Neural progenitor cell (in vitro differentiated cells): Measurements from ENCODE around the gene GOLGA1. TPM values are rescaled to one million over a fixed set of nuclear protein-coding genes. Genes with fewer than 3 reads are reported as not detected.

Experiments
- DNase-seq: peaks from one replicate; pipeline ENCODE4 v3.0.0-alpha.2; 2016; ENCODE audit warnings: low spot score
- H2AFZ ChIP-seq: fragments of 200-600 bp; sonication (generic); replicated peaks from 2 replicates; pipeline ENCODE4 v1.6.1; 2016; ENCODE audit warnings: antibody characterized with exemption
- H3F3A ChIP-seq: fragments of 200-600 bp; sonication (generic); 2 replicates; pipeline ENCODE4 v1.6.1; 2016; ENCODE audit warnings: antibody characterized with exemption, low read depth
- H3K27ac ChIP-seq: fragments of 200-600 bp; sonication (generic); 2 replicates; pipeline ENCODE4 v1.5.1; 2016; ENCODE audit warnings: mild to moderate bottlenecking
- H3K27me3 ChIP-seq: fragments of 200-600 bp; sonication (generic); 2 replicates; pipeline ENCODE4 v1.6.1; 2016; ENCODE audit warnings: mild to moderate bottlenecking, moderate library complexity
- H3K36me3 ChIP-seq: fragments of 200-600 bp; sonication (generic); 2 replicates; pipeline ENCODE4 v1.5.1; 2016
- H3K4me1 ChIP-seq: fragments of 200-600 bp; sonication (generic); 2 replicates; pipeline ENCODE4 v1.6.1; 2016; ENCODE audit warnings: mixed run types
- H3K4me2 ChIP-seq: fragments of 200-600 bp; sonication (generic); 2 replicates; pipeline ENCODE4 v1.6.1; 2016
- H3K4me3 ChIP-seq: fragments of 200-600 bp; sonication (generic); 2 replicates; pipeline ENCODE4 v1.5.1; 2016
- H3K79me2 ChIP-seq: fragments of 200-600 bp; sonication (generic); 2 replicates; pipeline ENCODE4 v1.6.1; 2016; ENCODE audit warnings: low read depth
- H3K9ac ChIP-seq: fragments of 200-600 bp; sonication (generic); 2 replicates; pipeline ENCODE4 v1.6.1; 2016
- H3K9me3 ChIP-seq: fragments of 200-600 bp; sonication (generic); 2 replicates; pipeline ENCODE4 v1.5.1; 2016; ENCODE audit warnings: low read depth
- H4K20me1 ChIP-seq: fragments of 200-600 bp; sonication (generic); 2 replicates; pipeline ENCODE4 v1.6.1; 2016; ENCODE audit warnings: low read depth
- H3K27ac Mint-ChIP-seq: 3 replicates; pipeline ENCODE4 v1.8.0; 2021; ENCODE audit warnings: mixed read lengths
- H3K27me3 Mint-ChIP-seq: 2 replicates; pipeline ENCODE4 v1.8.0; 2022; ENCODE audit warnings: low read depth, mild to moderate bottlenecking, inconsistent platforms, moderate library complexity, mixed read lengths; ENCODE audit not compliant: insufficient read depth
- H3K36me3 Mint-ChIP-seq: 3 replicates; pipeline ENCODE4 v1.8.0; 2021; ENCODE audit warnings: mixed read lengths
- H3K4me1 Mint-ChIP-seq: 3 replicates; pipeline ENCODE4 v1.8.0; 2021; ENCODE audit warnings: mixed read lengths
- H3K4me3 Mint-ChIP-seq: 3 replicates; pipeline ENCODE4 v1.8.0; 2021; ENCODE audit warnings: mild to moderate bottlenecking, moderate library complexity, mixed read lengths
- H3K9me3 Mint-ChIP-seq: 3 replicates; pipeline ENCODE4 v1.8.0; 2020; ENCODE audit warnings: mixed read lengths
- EZH2 ChIP-seq: fragments of 200-600 bp; sonication (generic); IDR thresholded peaks from 2 replicates; pipeline ENCODE4 v1.6.1; 2017; ENCODE audit warnings: antibody characterized with exemption, mild to moderate bottlenecking, moderate library complexity
- EZH2phosphoT487 ChIP-seq: fragments of 200-600 bp; sonication (generic); IDR thresholded peaks from 2 replicates; pipeline ENCODE4 v1.6.1; 2017; ENCODE audit warnings: antibody characterized with exemption
- total RNA-seq: library from RNA; depleted of rRNA; stranded (reverse); fragments of >200 nt; gene quantifications from 2 replicates; pipeline ENCODE4 v1.2.3, GENCODE V29; 2015; ENCODE audit warnings: low replicate concordance
- TF ChIP-seq, protein P1 (sequence below): fragments of 200-600 bp; sonication (generic); IDR thresholded peaks from 2 replicates; pipeline ENCODE4 v1.5.1; 2017; ENCODE audit warnings: antibody characterized with exemption, mild to moderate bottlenecking

Gene GOLGA1
- total RNA-seq, 1 donor from 2014 or later: 17.8 TPM

DNA sequence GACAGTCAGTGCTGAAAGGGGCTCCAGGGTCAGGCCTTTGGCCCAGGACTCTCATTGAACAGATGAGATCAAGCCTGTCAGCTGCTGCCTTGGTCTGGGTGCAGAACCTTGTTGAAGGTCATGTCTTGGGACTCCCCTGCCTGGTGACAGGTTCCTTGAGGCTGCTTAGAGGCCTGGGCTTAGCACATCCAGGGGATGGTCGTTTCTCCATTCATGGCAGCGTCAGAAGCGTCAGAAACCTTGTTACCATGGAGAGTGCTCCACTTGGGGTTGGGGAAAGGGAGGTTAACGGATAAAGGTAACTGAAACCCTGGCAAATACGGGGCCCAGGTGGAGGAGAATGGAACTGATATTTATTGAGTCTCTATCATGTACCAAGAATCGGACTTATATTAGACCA lies 70.2 kb downstream of the GOLGA1 start:
- peaks cover 26% of the 10 kb centered on the region for H4K20me1 ChIP-seq
- H3K4me1 ChIP-seq: peaks cover 11% of the 10 kb centered on the region
- TF ChIP-seq EZH2: no peak
- TF ChIP-seq EZH2phosphoT487: no peak
- TF ChIP-seq, protein P1, sequence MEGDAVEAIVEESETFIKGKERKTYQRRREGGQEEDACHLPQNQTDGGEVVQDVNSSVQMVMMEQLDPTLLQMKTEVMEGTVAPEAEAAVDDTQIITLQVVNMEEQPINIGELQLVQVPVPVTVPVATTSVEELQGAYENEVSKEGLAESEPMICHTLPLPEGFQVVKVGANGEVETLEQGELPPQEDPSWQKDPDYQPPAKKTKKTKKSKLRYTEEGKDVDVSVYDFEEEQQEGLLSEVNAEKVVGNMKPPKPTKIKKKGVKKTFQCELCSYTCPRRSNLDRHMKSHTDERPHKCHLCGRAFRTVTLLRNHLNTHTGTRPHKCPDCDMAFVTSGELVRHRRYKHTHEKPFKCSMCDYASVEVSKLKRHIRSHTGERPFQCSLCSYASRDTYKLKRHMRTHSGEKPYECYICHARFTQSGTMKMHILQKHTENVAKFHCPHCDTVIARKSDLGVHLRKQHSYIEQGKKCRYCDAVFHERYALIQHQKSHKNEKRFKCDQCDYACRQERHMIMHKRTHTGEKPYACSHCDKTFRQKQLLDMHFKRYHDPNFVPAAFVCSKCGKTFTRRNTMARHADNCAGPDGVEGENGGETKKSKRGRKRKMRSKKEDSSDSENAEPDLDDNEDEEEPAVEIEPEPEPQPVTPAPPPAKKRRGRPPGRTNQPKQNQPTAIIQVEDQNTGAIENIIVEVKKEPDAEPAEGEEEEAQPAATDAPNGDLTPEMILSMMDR: no peak
- H3K4me3 ChIP-seq: peak overlapping the region; percentile 97
- H3K36me3 ChIP-seq: no peaks in the 10 kb centered on the region
- H3K9me3 Mint-ChIP-seq: no peaks in the 10 kb centered on the region
- peak overlapping the region; percentile 85 for H3K4me2 ChIP-seq
- H3K36me3 Mint-ChIP-seq: peaks cover 8% of the 10 kb centered on the region
- peak overlapping the region; percentile 94 for H3K4me3 Mint-ChIP-seq
- H3K27ac Mint-ChIP-seq: no peak overlapping the region
- H3K27me3 ChIP-seq: no peaks in the 10 kb centered on the region
- peaks cover 31% of the 10 kb centered on the region for H3K4me1 Mint-ChIP-seq
- no peaks in the 10 kb centered on the region for H3K9me3 ChIP-seq
- H2AFZ ChIP-seq: no peak overlapping the region
- peaks cover 13% of the 10 kb centered on the region for H3F3A ChIP-seq
- DNase-seq: no peak
- peaks cover 3% of the 10 kb centered on the region for H3K27me3 Mint-ChIP-seq
- peaks cover 64% of the 10 kb centered on the region for H3K79me2 ChIP-seq
- no peak overlapping the region for H3K27ac ChIP-seq
- H3K9ac ChIP-seq: peak overlapping the region; percentile 96

DNA sequence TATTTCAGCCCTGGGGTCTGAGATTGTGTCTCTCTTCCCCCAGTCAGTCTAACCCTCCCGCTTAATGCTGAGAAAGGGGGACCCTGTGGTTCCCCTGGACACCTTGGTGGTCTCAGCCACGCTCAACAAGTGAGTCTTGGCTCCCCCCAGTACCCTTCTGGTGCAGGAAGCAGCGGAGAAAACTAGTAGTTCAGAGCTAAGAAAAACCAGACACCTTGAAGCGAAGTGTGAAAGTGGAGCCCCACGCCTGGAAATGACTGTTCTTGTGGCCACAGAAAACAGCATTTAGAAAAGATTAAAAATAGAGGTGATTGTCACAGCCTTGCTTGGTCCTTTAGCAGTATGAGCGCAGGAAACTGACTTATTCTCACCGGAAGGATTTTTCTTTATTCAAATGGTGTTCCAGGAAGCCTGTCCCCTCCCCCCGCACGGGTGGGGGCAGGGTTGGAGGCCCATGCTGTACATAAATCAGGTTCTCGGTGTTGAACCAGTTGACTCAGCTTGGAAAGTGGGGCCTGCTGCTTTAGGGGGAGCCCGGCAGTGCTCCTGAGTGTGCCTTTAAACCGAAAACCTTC lies 70.8 kb downstream of the GOLGA1 start:
- H3K27ac ChIP-seq: no peak overlapping the region
- peak overlapping the region; percentile 97 for H3K4me3 ChIP-seq
- Mint-ChIP-seq H3K9me3 (no peaks in the 10 kb centered on the region), H3K36me3 (peaks cover 6% of the 10 kb centered on the region), H3K27ac (peak overlapping the region; percentile 87), H3K4me3 (peak overlapping the region; percentile 94), H3K27me3 (peaks cover 6% of the 10 kb centered on the region), H3K4me1 (peaks cover 31% of the 10 kb centered on the region)
- DNase-seq: no peak
- TF ChIP-seq EZH2 (no peak), EZH2phosphoT487 (no peak)
- TF ChIP-seq, protein P1: no peak
- peak overlapping the region; percentile 96 for H3K9ac ChIP-seq
- H3K9me3 ChIP-seq: no peaks in the 10 kb centered on the region
- peak overlapping the region; percentile 85 for H3K4me2 ChIP-seq
- H3K79me2 ChIP-seq: peaks cover 64% of the 10 kb centered on the region
- peaks cover 23% of the 10 kb centered on the region for H4K20me1 ChIP-seq
- H3K36me3 ChIP-seq: no peaks in the 10 kb centered on the region
- H3K27me3 ChIP-seq: no peaks in the 10 kb centered on the region
- no peak overlapping the region for H2AFZ ChIP-seq
- H3F3A ChIP-seq: peaks cover 13% of the 10 kb centered on the region
- peaks cover 11% of the 10 kb centered on the region for H3K4me1 ChIP-seq

DNA sequence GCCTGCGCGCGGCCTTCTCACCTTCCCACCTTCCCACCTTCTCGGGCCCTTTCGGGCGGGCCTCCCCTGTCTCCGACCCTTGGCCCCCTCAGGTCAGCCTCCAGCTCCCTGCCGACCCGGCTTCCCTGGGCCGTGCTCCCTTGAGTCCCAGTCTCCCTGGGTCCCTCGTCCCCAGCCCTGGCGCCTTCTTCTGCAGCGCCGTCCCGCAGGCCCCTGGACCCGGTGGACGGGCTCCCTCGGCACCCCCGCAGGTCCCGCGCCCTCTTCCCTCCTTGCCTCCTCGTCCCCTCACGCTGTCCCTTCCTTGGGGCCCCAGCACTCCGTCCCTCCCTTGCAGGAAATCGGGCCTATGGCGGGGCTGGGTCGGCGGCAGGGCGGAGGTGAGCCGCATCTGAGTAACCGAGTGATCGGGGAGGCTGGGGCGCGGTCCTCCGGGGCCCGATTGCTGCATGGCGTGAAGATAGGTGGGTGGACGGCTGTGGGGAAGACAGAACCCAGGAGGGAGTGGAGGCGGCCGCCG lies 71.4 kb downstream of the GOLGA1 start:
- peaks cover 13% of the 10 kb centered on the region for H3F3A ChIP-seq
- H3K4me1 Mint-ChIP-seq: peaks cover 31% of the 10 kb centered on the region
- peak overlapping the region; percentile 97 for H3K4me3 ChIP-seq
- peak overlapping the region; percentile 94 for H3K4me3 Mint-ChIP-seq
- no peak overlapping the region for H2AFZ ChIP-seq
- peak overlapping the region; percentile 85 for H3K4me2 ChIP-seq
- H3K9me3 Mint-ChIP-seq: no peaks in the 10 kb centered on the region
- peaks cover 6% of the 10 kb centered on the region for H3K27me3 Mint-ChIP-seq
- no peak overlapping the region for H3K27ac Mint-ChIP-seq
- peaks cover 11% of the 10 kb centered on the region for H3K4me1 ChIP-seq
- H3K36me3 Mint-ChIP-seq: peaks cover 6% of the 10 kb centered on the region
- peak overlapping the region; percentile 47 for H3K27ac ChIP-seq
- TF ChIP-seq EZH2phosphoT487 (no peak), EZH2 (no peak)
- TF ChIP-seq, protein P1: no peak
- no peaks in the 10 kb centered on the region for H3K36me3 ChIP-seq
- DNase-seq: peak; percentile 40
- peak overlapping the region; percentile 96 for H3K9ac ChIP-seq
- H3K27me3 ChIP-seq: no peaks in the 10 kb centered on the region
- peaks cover 23% of the 10 kb centered on the region for H4K20me1 ChIP-seq
- H3K79me2 ChIP-seq: peaks cover 64% of the 10 kb centered on the region
- H3K9me3 ChIP-seq: no peaks in the 10 kb centered on the region
